Mesendoderm (in vitro differentiated cells): Measurements from ENCODE around the gene ITLN2.
"Not testable (repeated sequence)": the region's sequence is repeated elsewhere in the genome, so short reads cannot be mapped to it uniquely, and the experiment has no call there.

Experiments
- DNase-seq: peaks from one replicate; pipeline ENCODE4 v3.0.0; 2013
- H2AK5ac ChIP-seq: 2 replicates; pipeline ENCODE4 v1.6.1; 2013; ENCODE audit warnings: low read length, inconsistent platforms
- H2BK120ac ChIP-seq: 2 replicates; pipeline ENCODE4 v1.6.1; 2013; ENCODE audit warnings: low read depth, mild to moderate bottlenecking, low read length, moderate library complexity, mixed read lengths
- H2BK15ac ChIP-seq: replicated peaks from 2 replicates; pipeline ENCODE4 v1.6.1; 2013; ENCODE audit warnings: low read depth, mild to moderate bottlenecking, moderate library complexity
- H2BK5ac ChIP-seq: 2 replicates; pipeline ENCODE4 v1.6.1; 2013; ENCODE audit warnings: low read length, inconsistent platforms
- H3K18ac ChIP-seq: 2 replicates; pipeline ENCODE4 v1.6.1; 2013; ENCODE audit warnings: mild to moderate bottlenecking, low read length, mixed read lengths
- H3K23ac ChIP-seq: one replicate; pipeline ENCODE4 v1.6.1; 2013; ENCODE audit warnings: low read length
- H3K27ac ChIP-seq: 2 replicates; pipeline ENCODE4 v1.5.1; 2013; ENCODE audit warnings: low read depth, mild to moderate bottlenecking, inconsistent platforms, low read length, moderate library complexity
- H3K27me3 ChIP-seq: 2 replicates; pipeline ENCODE4 v1.6.1; 2013; ENCODE audit warnings: low read length, control low read depth, mild to moderate bottlenecking, inconsistent platforms; ENCODE audit not compliant: insufficient read depth, poor library complexity
- H3K36me3 ChIP-seq: 2 replicates; pipeline ENCODE4 v1.6.1; 2013; ENCODE audit warnings: low read length, inconsistent platforms; ENCODE audit not compliant: control insufficient read depth, insufficient read depth
- H3K4ac ChIP-seq: one replicate; pipeline ENCODE4 v1.6.1; 2013; ENCODE audit warnings: low read depth, mild to moderate bottlenecking, low read length, moderate library complexity
- H3K4me1 ChIP-seq: 2 replicates; pipeline ENCODE4 v1.6.1; 2013; ENCODE audit warnings: low read depth, low read length, inconsistent platforms; ENCODE audit not compliant: control insufficient read depth
- H3K4me2 ChIP-seq: 2 replicates; pipeline ENCODE4 v1.6.1; 2013; ENCODE audit warnings: low read length
- H3K4me3 ChIP-seq: 2 replicates; pipeline ENCODE4 v1.5.1; 2013; ENCODE audit warnings: mild to moderate bottlenecking, low read length
- H3K56ac ChIP-seq: one replicate; pipeline ENCODE4 v1.6.1; 2013; ENCODE audit warnings: low read length
- H3K79me1 ChIP-seq: 2 replicates; pipeline ENCODE4 v1.6.1; 2013; ENCODE audit warnings: low read length, inconsistent platforms
- H3K79me2 ChIP-seq: 2 replicates; pipeline ENCODE4 v1.6.1; 2013; ENCODE audit warnings: mild to moderate bottlenecking, low read length; ENCODE audit not compliant: control insufficient read depth, insufficient read depth
- H3K9ac ChIP-seq: 2 replicates; pipeline ENCODE4 v1.6.1; 2013; ENCODE audit warnings: low read length, inconsistent platforms
- H4K5ac ChIP-seq: one replicate; pipeline ENCODE4 v1.6.1; 2013; ENCODE audit warnings: low read length
- H4K8ac ChIP-seq: one replicate; pipeline ENCODE4 v1.6.1; 2013; ENCODE audit warnings: low read depth, mild to moderate bottlenecking, control low read depth, low read length, moderate library complexity
- WGBS: extraction: QIAGEN DNeasy Blood & Tissue Kit; methylation state at CpG from one replicate; pipeline ENCODE4 v1.1.7; 2013; ENCODE audit warnings: low lambda C conversion rate, missing lambda C conversion rate; ENCODE audit not compliant: insufficient coverage; ENCODE audit errors: extremely low coverage; 5-methylcytosine and 5-hydroxymethylcytosine counted together

Gene ITLN2

GRCh38 chr1:160945881-160946280 is 8.7 kb downstream of the ITLN2 start:
- not testable (repeated sequence) for H4K5ac ChIP-seq, H3K4ac ChIP-seq, H3K4me2 ChIP-seq, H3K79me2 ChIP-seq, H2BK120ac ChIP-seq, H3K4me1 ChIP-seq, H3K4me3 ChIP-seq, H3K18ac ChIP-seq, H3K9ac ChIP-seq, H2BK15ac ChIP-seq, H3K23ac ChIP-seq, H3K79me1 ChIP-seq, H3K27ac ChIP-seq, H2AK5ac ChIP-seq, H4K8ac ChIP-seq, H2BK5ac ChIP-seq, H3K27me3 ChIP-seq, DNase-seq, H3K36me3 ChIP-seq, H3K56ac ChIP-seq
- WGBS, result no CpG with 5 or more reads among the region's 6 CpGs

- Histone ChIP-seq H3K4me2 (no peak overlapping the region), H4K5ac (no peak overlapping the region), H3K23ac (no peak overlapping the region), H4K8ac (no peak overlapping the region), H2AK5ac (no peak overlapping the region), H3K56ac (no peak overlapping the region), H2BK120ac (no peak overlapping the region), H3K36me3 (no peaks in the 10 kb centered on the region), H2BK15ac (no peak overlapping the region), H3K4me1 (peaks cover 9% of the 10 kb centered on the region), H3K4me3 (no peak overlapping the region), H3K79me1 (no peaks in the 10 kb centered on the region), H3K18ac (no peak overlapping the region), H3K27me3 (no peaks in the 10 kb centered on the region), H3K79me2 (no peaks in the 10 kb centered on the region), H3K27ac (no peak overlapping the region), H3K9ac (no peak overlapping the region), H2BK5ac (no peak overlapping the region), H3K4ac (no peak overlapping the region)
- WGBS, result no CpG with 5 or more reads among the region's 15 CpGs
- no peak for DNase-seq
Measured at GRCh38 chr1:160945079-160945478, 9.5 kb downstream of the ITLN2 start.

GRCh38 chr1:160942926-160943325 is 11.7 kb downstream of the ITLN2 start:
- H2BK5ac ChIP-seq, result no peak overlapping the region
- H3K4me1 ChIP-seq, result peaks cover 3% of the 10 kb centered on the region
- H3K56ac ChIP-seq, result no peak overlapping the region
- DNase-seq, result peak; percentile 67
- no peaks in the 10 kb centered on the region for H3K79me1 ChIP-seq
- H2BK15ac ChIP-seq, result no peak overlapping the region
- H3K9ac ChIP-seq, result no peak overlapping the region
- WGBS, result no CpG with 5 or more reads among the region's 3 CpGs
- no peak overlapping the region for H3K4me3 ChIP-seq
- no peak overlapping the region for H3K18ac ChIP-seq
- H3K23ac ChIP-seq, result no peak overlapping the region
- no peaks in the 10 kb centered on the region for H3K27me3 ChIP-seq
- no peak overlapping the region for H3K4me2 ChIP-seq
- no peak overlapping the region for H2BK120ac ChIP-seq
- no peak overlapping the region for H2AK5ac ChIP-seq
- no peak overlapping the region for H4K8ac ChIP-seq
- H3K4ac ChIP-seq, result no peak overlapping the region
- H4K5ac ChIP-seq, result no peak overlapping the region
- H3K27ac ChIP-seq, result no peak overlapping the region
- H3K79me2 ChIP-seq, result no peaks in the 10 kb centered on the region
- H3K36me3 ChIP-seq, result no peaks in the 10 kb centered on the region

- H3K4ac ChIP-seq, H3K4me2 ChIP-seq, H3K56ac ChIP-seq, H2BK120ac ChIP-seq, H3K27ac ChIP-seq, H3K23ac ChIP-seq, H3K36me3 ChIP-seq, H2AK5ac ChIP-seq, H3K4me1 ChIP-seq, H3K9ac ChIP-seq, H3K18ac ChIP-seq, H3K4me3 ChIP-seq, H2BK15ac ChIP-seq, DNase-seq, H3K79me2 ChIP-seq, H3K27me3 ChIP-seq, H4K8ac ChIP-seq, H2BK5ac ChIP-seq, H3K79me1 ChIP-seq, H4K5ac ChIP-seq: not testable (repeated sequence)
- WGBS, result no CpG with 5 or more reads among the region's 19 CpGs
Measured at GRCh38 chr1:160936666-160937065, 17.9 kb downstream of the ITLN2 start.

GRCh38 chr1:160935527-160936258 is 18.9 kb downstream of the ITLN2 start:
- Histone ChIP-seq H4K5ac (no peak overlapping the region), H2BK120ac (no peak overlapping the region), H3K4me1 (no peaks in the 10 kb centered on the region), H3K36me3 (no peaks in the 10 kb centered on the region), H2BK5ac (no peak overlapping the region), H3K79me1 (no peaks in the 10 kb centered on the region), H2AK5ac (no peak overlapping the region), H3K4ac (no peak overlapping the region), H3K4me2 (no peak overlapping the region), H3K27me3 (no peaks in the 10 kb centered on the region), H3K27ac (no peak overlapping the region), H3K56ac (no peak overlapping the region), H3K4me3 (no peak overlapping the region), H4K8ac (no peak overlapping the region), H3K23ac (no peak overlapping the region), H3K9ac (no peak overlapping the region), H3K79me2 (no peaks in the 10 kb centered on the region), H3K18ac (no peak overlapping the region), H2BK15ac (no peak overlapping the region)
- WGBS, result no CpG with 5 or more reads among the region's 12 CpGs
- no peak for DNase-seq

DNA sequence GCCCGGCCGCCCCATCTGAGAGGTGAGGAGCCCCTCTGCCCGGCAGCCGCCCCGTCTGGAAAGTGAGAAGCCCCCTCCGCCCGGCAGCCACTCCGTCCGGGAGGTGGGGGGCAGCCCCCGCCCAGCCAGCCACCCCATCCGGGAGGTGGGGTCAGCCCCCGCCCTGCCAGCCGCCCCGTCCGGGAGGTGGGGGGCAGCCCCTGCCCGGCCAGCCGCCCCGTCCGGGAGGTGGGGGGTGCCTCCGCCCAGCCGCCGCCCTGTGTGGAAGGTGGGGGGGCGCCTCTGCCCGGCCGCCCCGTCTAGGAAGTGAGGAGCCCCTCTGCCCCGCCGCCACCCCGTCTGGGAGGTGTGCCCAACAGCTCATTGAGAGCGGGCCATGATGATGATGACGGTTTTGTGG is 21.3 kb downstream of the ITLN2 start:
- not testable (repeated sequence) for H3K79me2 ChIP-seq, H3K4me2 ChIP-seq, H3K18ac ChIP-seq, H2BK15ac ChIP-seq, H2AK5ac ChIP-seq, H3K4ac ChIP-seq, H3K4me1 ChIP-seq, H2BK120ac ChIP-seq, H3K36me3 ChIP-seq, H3K79me1 ChIP-seq, H3K27ac ChIP-seq, H3K23ac ChIP-seq, H4K5ac ChIP-seq, H3K9ac ChIP-seq, DNase-seq, H4K8ac ChIP-seq, H2BK5ac ChIP-seq, H3K27me3 ChIP-seq, H3K4me3 ChIP-seq, H3K56ac ChIP-seq
- WGBS, result no CpG with 5 or more reads among the region's 31 CpGs
